Fibroblast of lung (primary cell): ENCODE results near the gene WDR12. TPM values are rescaled to one million over a fixed set of nuclear protein-coding genes. Genes with fewer than 3 reads are reported as not detected.

ENCODE experiments used
- DNase-seq, 2 donors: peaks; one replicate each; pipeline versions ENCODE4 v3.0.0 to v3.0.0-alpha.2; 2010; ENCODE audit warnings: low read depth in 2 of 2
- H2AFZ ChIP-seq: 2 replicates; pipeline ENCODE4 v1.5.1; 2012; ENCODE audit warnings: low read length, control low read depth, inconsistent platforms
- H3K27ac ChIP-seq: 2 replicates; pipeline ENCODE4 v1.5.1; 2011; ENCODE audit warnings: low read length, control low read depth; ENCODE audit not compliant: insufficient read depth
- H3K27me3 ChIP-seq: 2 replicates; pipeline ENCODE4 v1.5.1; 2011; ENCODE audit warnings: mild to moderate bottlenecking, low read length; ENCODE audit not compliant: control insufficient read depth, insufficient read depth
- H3K36me3 ChIP-seq: 2 replicates; pipeline ENCODE4 v1.5.1; 2011; ENCODE audit warnings: low read length; ENCODE audit not compliant: control insufficient read depth, insufficient read depth
- H3K4me1 ChIP-seq: 2 replicates; pipeline ENCODE4 v1.5.1; 2011; ENCODE audit warnings: low read length; ENCODE audit not compliant: control insufficient read depth, insufficient read depth; ENCODE audit errors: extremely low read depth
- H3K4me2 ChIP-seq: 2 replicates; pipeline ENCODE4 v1.5.1; 2011; ENCODE audit warnings: low read length, control low read depth; ENCODE audit not compliant: insufficient read depth; ENCODE audit errors: extremely low read depth
- H3K4me3 ChIP-seq, 4 experiments: fragments of 200-600 bp in 1 of 4; sonication (generic) in 1 of 4; replicated peaks in 1 of 4; 2 replicates each; pipeline ENCODE4 v1.5.1; 2011 to 2016; ENCODE audit warnings: low read length in 4 of 4, low read depth in 3 of 4, mild to moderate bottlenecking in 3 of 4, control low read depth in 2 of 4, inconsistent platforms in 1 of 4, mixed read lengths in 1 of 4; ENCODE audit not compliant: insufficient read depth in 1 of 4; ENCODE audit errors: control extremely low read depth in 1 of 4
- H3K79me2 ChIP-seq: 2 replicates; pipeline ENCODE4 v1.5.1; 2012; ENCODE audit warnings: mild to moderate bottlenecking, low read length, inconsistent platforms; ENCODE audit not compliant: control insufficient read depth, insufficient read depth
- H3K9ac ChIP-seq: 2 replicates; pipeline ENCODE4 v1.5.1; 2011; ENCODE audit warnings: mild to moderate bottlenecking, low read length, control low read depth; ENCODE audit not compliant: insufficient read depth
- H3K9me3 ChIP-seq: 2 replicates; pipeline ENCODE4 v1.5.1; 2012; ENCODE audit warnings: low read depth, low read length; ENCODE audit not compliant: control insufficient read depth, insufficient read depth
- H4K20me1 ChIP-seq: 2 replicates; pipeline ENCODE4 v1.5.1; 2011; ENCODE audit warnings: low read length; ENCODE audit not compliant: control insufficient read depth, insufficient read depth; ENCODE audit errors: extremely low read depth
- EZH2 ChIP-seq: IDR thresholded peaks from 2 replicates; pipeline ENCODE4 v1.5.1; 2012; ENCODE audit warnings: low read length, control low read depth, mild to moderate bottlenecking; ENCODE audit errors: missing control alignments
- polyA plus RNA-seq, 2 donors: library from polyadenylated mRNA; depleted of rRNA in 1 of 2; stranded (reverse) in 1 of 2; unstranded in 1 of 2; fragments of >200 nt; gene quantifications; 2 replicates each; pipeline ENCODE4 v1.2.1, GENCODE V29; 2011 to 2012; ENCODE audit warnings: missing spikeins in 1 of 2
- total RNA-seq: library from RNA; depleted of rRNA; stranded (reverse); fragments of >200 nt; gene quantifications from 2 replicates; pipeline ENCODE4 v1.2.1, GENCODE V29; 2014
- TF ChIP-seq, protein P1 (sequence below), 2 donors: IDR thresholded peaks in 1 of 2; conservative IDR thresholded peaks in 1 of 2; 1 replicate in 1 of 2; 2 replicates in 1 of 2; pipeline ENCODE4 v1.5.1; 2011 to 2012; ENCODE audit warnings: low read length in 2 of 2, control low read depth in 1 of 2, inconsistent platforms in 1 of 2, low read depth in 1 of 2, mild to moderate bottlenecking in 1 of 2

Gene WDR12
- total and polyA plus RNA-seq, 2 donors (not counting 1 experiment from before 2014, with no cell fraction given) = 26.4 to 35.1 TPM

DNA sequence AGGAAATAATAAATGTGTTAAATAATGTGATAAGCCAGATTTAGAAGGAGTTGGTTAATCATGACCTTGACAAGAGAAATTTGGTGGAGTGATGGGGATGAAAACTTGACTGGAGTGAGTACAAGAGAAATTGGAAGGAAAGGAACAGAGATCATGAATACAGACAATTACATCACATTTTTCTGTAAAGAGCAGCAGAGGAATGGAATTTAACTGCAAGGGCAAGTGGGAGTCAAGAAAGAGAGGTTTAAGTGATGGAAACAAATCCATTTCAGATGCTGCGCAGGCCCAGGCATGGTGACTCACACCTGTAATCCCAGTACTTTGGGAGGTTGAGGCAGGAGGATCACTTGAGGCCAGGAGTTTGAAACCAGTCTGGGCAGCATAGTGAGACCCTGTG, 86.6 kb downstream of the WDR12 start:
- Histone ChIP-seq H4K20me1 (no peaks in the 10 kb centered on the region), H3K9me3 (no peaks in the 10 kb centered on the region), H3K4me2 (no peak overlapping the region), H3K79me2 (no peaks in the 10 kb centered on the region), H3K9ac (no peak overlapping the region), H3K4me3 (no peak overlapping the region), H3K4me1 (no peaks in the 10 kb centered on the region), H3K36me3 (no peaks in the 10 kb centered on the region), H2AFZ (no peak overlapping the region), H3K27ac (no peak overlapping the region), H3K27me3 (no peaks in the 10 kb centered on the region)
- peak in 1 of 2 donors; percentile 32 for DNase-seq
- TF ChIP-seq EZH2 = no peak
- TF ChIP-seq, protein P1, sequence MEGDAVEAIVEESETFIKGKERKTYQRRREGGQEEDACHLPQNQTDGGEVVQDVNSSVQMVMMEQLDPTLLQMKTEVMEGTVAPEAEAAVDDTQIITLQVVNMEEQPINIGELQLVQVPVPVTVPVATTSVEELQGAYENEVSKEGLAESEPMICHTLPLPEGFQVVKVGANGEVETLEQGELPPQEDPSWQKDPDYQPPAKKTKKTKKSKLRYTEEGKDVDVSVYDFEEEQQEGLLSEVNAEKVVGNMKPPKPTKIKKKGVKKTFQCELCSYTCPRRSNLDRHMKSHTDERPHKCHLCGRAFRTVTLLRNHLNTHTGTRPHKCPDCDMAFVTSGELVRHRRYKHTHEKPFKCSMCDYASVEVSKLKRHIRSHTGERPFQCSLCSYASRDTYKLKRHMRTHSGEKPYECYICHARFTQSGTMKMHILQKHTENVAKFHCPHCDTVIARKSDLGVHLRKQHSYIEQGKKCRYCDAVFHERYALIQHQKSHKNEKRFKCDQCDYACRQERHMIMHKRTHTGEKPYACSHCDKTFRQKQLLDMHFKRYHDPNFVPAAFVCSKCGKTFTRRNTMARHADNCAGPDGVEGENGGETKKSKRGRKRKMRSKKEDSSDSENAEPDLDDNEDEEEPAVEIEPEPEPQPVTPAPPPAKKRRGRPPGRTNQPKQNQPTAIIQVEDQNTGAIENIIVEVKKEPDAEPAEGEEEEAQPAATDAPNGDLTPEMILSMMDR (conservative IDR thresholded peaks at IDR 0.05 in 1 of 2, IDR thresholded peaks at IDR 0.05 in 1 of 2; ENCODE audit: low read depth in 1 of 2, low read length in 2 of 2) = no peak

Other genes with a start within 250 kb of the WDR12 start
- gene ICA1L, start 39.9 kb downstream of the WDR12 start, total RNA-seq = 3.1 and 4.6 TPM in 2 replicates
- gene ICA1L, start 39.9 kb downstream of the WDR12 start, polyA plus RNA-seq = 3.1 TPM in 2 replicates
- 7.4 and 8.6 TPM in 2 replicates for gene CARF, start 602 bp upstream of the WDR12 start, total RNA-seq
- gene CARF, start 602 bp upstream of the WDR12 start, polyA plus RNA-seq = 3.7 and 7.2 TPM in 2 replicates
- gene NBEAL1, start 103.2 kb upstream of the WDR12 start, total RNA-seq = 38.0 and 55.7 TPM in 2 replicates
- 7.3 and 14.8 TPM in 2 replicates for gene NBEAL1, start 103.2 kb upstream of the WDR12 start, polyA plus RNA-seq